KBM-7 (cell line): ENCODE data around the gene AGPAT1.

Experiments
- DNase-seq: peaks from one replicate; pipeline ENCODE4 v3.0.0-alpha.2; 2015
- in situ Hi-C: fragments of 300-500 bp; cut with MboI; formaldehyde crosslinking; loops from 2 replicates; pipeline ENCODE4 v1.14.3; 2020; ENCODE audit warnings: low sequenced_read_pairs, low pct_unique_long_range_greater_than_20kb, mixed read lengths

Gene AGPAT1

GRCh38 chr6:32176476-32177182 lies 745 bp upstream of the AGPAT1 start:
- DNase-seq, result no peak
- in situ Hi-C loops, result no loop called here

- DNase-seq, result no peak
- in situ Hi-C loops, result no loop called here
Measured at GRCh38 chr6:32175322-32175710, 568 bp downstream of the AGPAT1 start.

- no peak for DNase-seq
- in situ Hi-C loops, result no loop called here
Measured at GRCh38 chr6:32174416-32174815, 1.5 kb downstream of the AGPAT1 start.

- in situ Hi-C loops, result no loop called here
- no peak for DNase-seq
Measured at GRCh38 chr6:32173051-32173727, 2.7 kb downstream of the AGPAT1 start.

GRCh38 chr6:32171234-32171633 lies 4.7 kb downstream of the AGPAT1 start:
- DNase-seq, result no peak
- in situ Hi-C loops, result no loop called here

GRCh38 chr6:32170294-32170693 lies 5.6 kb downstream of the AGPAT1 start:
- no peak for DNase-seq
- in situ Hi-C loops, result no loop called here

GRCh38 chr6:32168807-32169591 lies 6.9 kb downstream of the AGPAT1 start:
- in situ Hi-C loops, result no loop called here

GRCh38 chr6:32168350-32168749 lies 7.5 kb downstream of the AGPAT1 start:
- DNase-seq, result no peak
- in situ Hi-C loops, result no loop called here

More at GRCh38 chr6:32168807-32169591, 6.9 kb downstream of the AGPAT1 start:
- DNase-seq, result no peak

- DNase-seq, result no peak
- in situ Hi-C loops, result no loop called here
Measured at GRCh38 chr6:32167761-32168262, 8.1 kb downstream of the AGPAT1 start.

GRCh38 chr6:32167154-32167760 lies 8.6 kb downstream of the AGPAT1 start:
- in situ Hi-C loops, result no loop called here
- no peak for DNase-seq

GRCh38 chr6:32166411-32167061 lies 9.3 kb downstream of the AGPAT1 start:
- in situ Hi-C loops, result no loop called here

GRCh38 chr6:32164295-32164694 lies 11.6 kb downstream of the AGPAT1 start, which contains the start of gene EGFL8:
Gene EGFL8, plus strand, starts transcription at chr6:32164595. Its CDS starts 1,571 bp downstream, at chr6:32166166.
- DNase-seq, result no peak
- in situ Hi-C loops, result no loop called here

More at GRCh38 chr6:32166411-32167061, 9.3 kb downstream of the AGPAT1 start:
- no peak for DNase-seq

- in situ Hi-C loops, result no loop called here
Measured at GRCh38 chr6:32163559-32164258, 12.2 kb downstream of the AGPAT1 start.

GRCh38 chr6:32158052-32158451 lies 17.8 kb downstream of the AGPAT1 start:
- DNase-seq, result no peak
- in situ Hi-C loops, result no loop called here

More at GRCh38 chr6:32163559-32164258, 12.2 kb downstream of the AGPAT1 start:
- DNase-seq, result no peak

- DNase-seq, result no peak
- in situ Hi-C loops, result no loop called here
Measured at GRCh38 chr6:32156891-32157290, 19.0 kb downstream of the AGPAT1 start.

GRCh38 chr6:32154514-32155161 lies 21.2 kb downstream of the AGPAT1 start:
- in situ Hi-C loops, result no loop called here
- DNase-seq, result peak; percentile 71

- in situ Hi-C loops, result no loop called here
- peak; percentile 91 for DNase-seq
Measured at GRCh38 chr6:32153564-32154513, 22.0 kb downstream of the AGPAT1 start, which contains the start of gene PPT2. Gene PPT2, plus strand, starts transcription at chr6:32154141. Its CDS starts 454 bp downstream, at chr6:32154595.
